NCI-H2171 treated with DMSO at 0.1 percent for 48 hours (cell line): ENCODE results near the gene CD300LB.
"Not testable (repeated sequence)": the region's sequence is repeated elsewhere in the genome, so short reads cannot be mapped to it uniquely, and the experiment has no call there.

Source experiments
- DNase-seq: peaks from one replicate; lab custom pipeline; 2025; lab: John Stamatoyannopoulos, UW

The CD300LB gene

GRCh38 chr17:74525781-74526288, 5.4 kb downstream of the CD300LB start:
- no peak for DNase-seq

- DNase-seq: no peak
Measured at GRCh38 chr17:74525465-74525725, 5.9 kb downstream of the CD300LB start.

- no peak for DNase-seq
Measured at GRCh38 chr17:74524653-74525464, 6.4 kb downstream of the CD300LB start.

- no peak for DNase-seq
Measured at GRCh38 chr17:74523308-74523707, 8.0 kb downstream of the CD300LB start.

- DNase-seq: no peak
Measured at GRCh38 chr17:74522381-74523105, 8.7 kb downstream of the CD300LB start.

GRCh38 chr17:74521701-74522201, 9.5 kb downstream of the CD300LB start:
- no peak for DNase-seq

GRCh38 chr17:74520790-74521480, 10.3 kb downstream of the CD300LB start:
- no peak for DNase-seq

- DNase-seq: no peak
Measured at GRCh38 chr17:74520016-74520434, 11.2 kb downstream of the CD300LB start.

- not testable (repeated sequence) for DNase-seq
Measured at GRCh38 chr17:74518413-74518981, 12.8 kb downstream of the CD300LB start.

- no peak for DNase-seq
Measured at GRCh38 chr17:74516561-74517328, 14.5 kb downstream of the CD300LB start.

GRCh38 chr17:74515941-74516340, 15.3 kb downstream of the CD300LB start:
- no peak for DNase-seq

GRCh38 chr17:74514632-74515334, 16.5 kb downstream of the CD300LB start:
- DNase-seq: no peak

GRCh38 chr17:74513987-74514631, 17.2 kb downstream of the CD300LB start:
- peak; percentile 87 for DNase-seq

- DNase-seq: no peak
Measured at GRCh38 chr17:74512624-74513091, 18.6 kb downstream of the CD300LB start.

- no peak for DNase-seq
Measured at GRCh38 chr17:74512036-74512435, 19.2 kb downstream of the CD300LB start.

- no peak for DNase-seq
Measured at GRCh38 chr17:74508156-74508555, 23.1 kb downstream of the CD300LB start.

GRCh38 chr17:74503949-74504348, 27.3 kb downstream of the CD300LB start:
- not testable (repeated sequence) for DNase-seq

GRCh38 chr17:74502861-74503260, 28.4 kb downstream of the CD300LB start:
- DNase-seq: no peak

GRCh38 chr17:74499992-74500391, 31.3 kb downstream of the CD300LB start:
- no peak for DNase-seq

- no peak for DNase-seq
Measured at GRCh38 chr17:74497471-74497870, 33.8 kb downstream of the CD300LB start.
